Keratinocyte (primary cell): ENCODE results near the gene DHRS4. TPM values are rescaled to one million over a fixed set of nuclear protein-coding genes. Genes with fewer than 3 reads are reported as not detected.

Source experiments
- DNase-seq: peaks from one replicate; pipeline ENCODE4 v3.0.0-alpha.2; 2011; ENCODE audit warnings: low read depth, missing footprints, low spot score
- FAIRE-seq: peaks from 2 replicates; lab custom pipeline; 2011; peaks lifted over from hg19 to GRCh38; lab: Jason Lieb, UNC
- H2AFZ ChIP-seq: 2 replicates; pipeline ENCODE4 v1.6.0; 2012; ENCODE audit warnings: low read length, control low read depth, inconsistent platforms; ENCODE audit not compliant: control insufficient read depth
- H3K27ac ChIP-seq: 2 replicates; pipeline ENCODE4 v1.5.1; 2011; ENCODE audit warnings: low read length; ENCODE audit not compliant: control insufficient read depth, insufficient read depth
- H3K27me3 ChIP-seq: 3 replicates; pipeline ENCODE4 v1.6.0; 2011; ENCODE audit warnings: low read length; ENCODE audit not compliant: control insufficient read depth, insufficient read depth; ENCODE audit errors: extremely low read depth
- H3K36me3 ChIP-seq, 2 experiments: 2 replicates in 1 of 2; 3 replicates in 1 of 2; pipeline ENCODE4 v1.5.1; 2011; ENCODE audit warnings: low read length in 2 of 2, mild to moderate bottlenecking in 1 of 2; ENCODE audit not compliant: control insufficient read depth in 2 of 2, insufficient read depth in 2 of 2; ENCODE audit errors: extremely low read depth in 1 of 2
- H3K4me1 ChIP-seq: 3 replicates; pipeline ENCODE4 v1.5.1; 2011; ENCODE audit warnings: low read length; ENCODE audit not compliant: control insufficient read depth, insufficient read depth; ENCODE audit errors: extremely low read depth
- H3K4me2 ChIP-seq: 3 replicates; pipeline ENCODE4 v1.6.0; 2011; ENCODE audit warnings: low read depth, low read length; ENCODE audit not compliant: control insufficient read depth, insufficient read depth; ENCODE audit errors: extremely low read depth
- H3K4me3 ChIP-seq, 3 experiments: fragments of 200-600 bp in 1 of 3; sonication (generic) in 1 of 3; 2 replicates in 2 of 3; 3 replicates in 1 of 3; pipeline ENCODE4 v1.5.1; 2011 to 2016; ENCODE audit warnings: low read length in 3 of 3, mild to moderate bottlenecking in 3 of 3, control low read depth in 2 of 3, inconsistent platforms in 1 of 3, low read depth in 1 of 3, mixed read lengths in 1 of 3, mixed run types in 1 of 3, moderate library complexity in 1 of 3; ENCODE audit not compliant: control insufficient read depth in 2 of 3, insufficient read depth in 2 of 3; ENCODE audit errors: extremely low read depth in 1 of 3
- H3K79me2 ChIP-seq: 2 replicates; pipeline ENCODE4 v1.6.0; 2012; ENCODE audit warnings: low read length; ENCODE audit not compliant: control insufficient read depth, insufficient read depth
- H3K9ac ChIP-seq: 3 replicates; pipeline ENCODE4 v1.6.0; 2011; ENCODE audit warnings: low read length; ENCODE audit not compliant: control insufficient read depth, insufficient read depth; ENCODE audit errors: extremely low read depth
- H3K9me1 ChIP-seq: 3 replicates; pipeline ENCODE4 v1.6.0; 2011; ENCODE audit warnings: low read length; ENCODE audit not compliant: control insufficient read depth, insufficient read depth; ENCODE audit errors: extremely low read depth
- H3K9me3 ChIP-seq: 2 replicates; pipeline ENCODE4 v1.5.1; 2012; ENCODE audit warnings: low read depth, low read length; ENCODE audit not compliant: control insufficient read depth
- H4K20me1 ChIP-seq: 3 replicates; pipeline ENCODE4 v1.6.0; 2011; ENCODE audit warnings: low read length; ENCODE audit not compliant: control insufficient read depth, insufficient read depth; ENCODE audit errors: extremely low read depth
- CTCF ChIP-seq, 3 experiments: IDR thresholded peaks in 1 of 3; conservative IDR thresholded peaks in 1 of 3; optimal IDR thresholded peaks in 1 of 3; 2 replicates in 2 of 3; 3 replicates in 1 of 3; pipeline versions ENCODE3 to v1.5.1; 2011; ENCODE audit warnings: low read length in 3 of 3, mild to moderate bottlenecking in 3 of 3, moderate library complexity in 2 of 3, control low read depth in 1 of 3, inconsistent platforms in 1 of 3; ENCODE audit not compliant: insufficient read depth in 2 of 3; ENCODE audit errors: extremely low read depth in 1 of 3
- EZH2 ChIP-seq: IDR thresholded peaks from one replicate; pipeline ENCODE4 v1.6.1; 2012; ENCODE audit warnings: inconsistent platforms, mild to moderate bottlenecking, low read length, moderate library complexity
- dilution Hi-C: fragments of 300-500 bp; cut with MboI; formaldehyde crosslinking; loops from one replicate; pipeline ENCODE4 v1.7.0; 2020; ENCODE audit warnings: low sequenced_read_pairs; ENCODE audit not compliant: extremely low pct_ligation_motif_present
- polyA plus RNA-seq, 5 experiments: library from polyadenylated mRNA; depleted of rRNA in 3 of 5; stranded (reverse) in 3 of 5; stranded (forward) in 1 of 5; unstranded in 1 of 5; fragments of >200 nt; gene quantifications; 1 replicate in 1 of 5; 2 replicates in 3 of 5; 3 replicates in 1 of 5; pipeline versions ENCODE4 v1.2.1 to v1.2.3, GENCODE V29; 2011 to 2012; ENCODE audit warnings: missing spikeins in 2 of 5, low read depth in 1 of 5, low replicate concordance in 1 of 5

The DHRS4 gene
- polyA plus RNA-seq, 1 donor (not counting 4 experiments of a cell fraction or from before 2014, with no cell fraction given), result 22.8 TPM

- Histone ChIP-seq H4K20me1 (no peaks in the 10 kb centered on the region), H3K4me2 (no peak overlapping the region), H3K79me2 (no peaks in the 10 kb centered on the region), H3K36me3 (peaks cover 0 to 4% of the 10 kb centered on the region in 2 experiments), H3K9ac (no peak overlapping the region), H3K27ac (no peak overlapping the region), H3K9me1 (no peaks in the 10 kb centered on the region), H3K27me3 (peaks cover 4% of the 10 kb centered on the region), H3K4me1 (no peaks in the 10 kb centered on the region), H2AFZ (no peak overlapping the region), H3K4me3 (no peak overlapping the region), H3K9me3 (no peaks in the 10 kb centered on the region)
- dilution Hi-C loops, result no loop called here
- TF ChIP-seq CTCF (optimal IDR thresholded peaks at IDR 0.05 in 1 of 3, IDR thresholded peaks at IDR 0.05 in 1 of 3, conservative IDR thresholded peaks at IDR 0.05 in 1 of 3; ENCODE audit: extremely low read depth in 1 of 3, insufficient read depth in 2 of 3, low read length in 3 of 3) (no peak), EZH2 (no peak)
- FAIRE-seq, result no peak
- no peak for DNase-seq
Measured at GRCh38 chr14:23937203-23937602, 16.4 kb upstream of the DHRS4 start.

- dilution Hi-C loops, result no loop called here
- no peaks in the 10 kb centered on the region for H3K4me1 ChIP-seq
- no peak overlapping the region for H3K27ac ChIP-seq
- H3K79me2 ChIP-seq, result no peaks in the 10 kb centered on the region
- no peak overlapping the region for H3K9ac ChIP-seq
- TF ChIP-seq EZH2 (no peak), CTCF (optimal IDR thresholded peaks at IDR 0.05 in 1 of 3, IDR thresholded peaks at IDR 0.05 in 1 of 3, conservative IDR thresholded peaks at IDR 0.05 in 1 of 3; ENCODE audit: extremely low read depth in 1 of 3, insufficient read depth in 2 of 3, low read length in 3 of 3) (no peak)
- no peaks in the 10 kb centered on the region for H3K9me1 ChIP-seq
- FAIRE-seq (no peak), DNase-seq (no peak)
- peaks cover 0 to 4% of the 10 kb centered on the region in 2 experiments for H3K36me3 ChIP-seq
- no peaks in the 10 kb centered on the region for H3K9me3 ChIP-seq
- no peak overlapping the region for H3K4me3 ChIP-seq
- no peak overlapping the region for H3K4me2 ChIP-seq
- no peaks in the 10 kb centered on the region for H4K20me1 ChIP-seq
- no peak overlapping the region for H2AFZ ChIP-seq
- H3K27me3 ChIP-seq, result no peaks in the 10 kb centered on the region
Measured at GRCh38 chr14:23938823-23939222, 14.7 kb upstream of the DHRS4 start.
